Esophagus muscularis mucosa (tissue), 4 donors: ENCODE data around the gene RECK.

Source experiments
- EP300 ChIP-seq: sonication (generic); formaldehyde crosslinking; IDR thresholded peaks from one replicate; pipeline ENCODE4 v1.6.1; 2017; ENCODE audit warnings: antibody characterized with exemption
- POLR2A ChIP-seq: fragments of 450-650 bp; IDR thresholded peaks from one replicate; pipeline ENCODE4 v1.6.1; 2017; ENCODE audit warnings: antibody characterized with exemption, moderate library complexity, mild to moderate bottlenecking, low read depth
- TF ChIP-seq, protein P1 (sequence below), 3 experiments: fragments of 200-600 bp in 2 of 3; fragments of 450-650 bp in 1 of 3; sonication (generic) in 2 of 3; IDR thresholded peaks; one replicate each; pipeline ENCODE4 v1.5.1; 2017 to 2019; ENCODE audit warnings: antibody characterized with exemption in 3 of 3, mild to moderate bottlenecking in 2 of 3, moderate library complexity in 1 of 3

DNA sequence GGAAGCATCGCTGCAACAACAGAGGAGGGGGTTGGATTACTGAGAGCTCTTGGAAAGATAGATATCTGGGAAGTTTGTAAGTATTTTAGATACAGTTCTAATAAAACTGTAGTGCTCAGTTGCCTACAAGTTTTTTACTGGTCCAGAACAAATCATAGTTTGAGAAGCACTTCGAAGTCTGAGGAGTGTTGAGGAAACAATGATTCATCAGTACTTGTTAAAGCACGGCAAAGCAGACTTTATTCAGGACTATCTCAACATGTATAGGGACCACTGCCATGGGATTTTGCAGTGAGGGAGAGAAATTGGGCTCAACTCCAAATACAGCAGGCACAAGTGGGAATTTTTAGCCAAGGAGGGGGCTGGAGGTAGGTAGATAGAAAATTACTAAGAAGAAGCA lies 25.3 kb upstream of the RECK start:
- TF ChIP-seq, protein P1, sequence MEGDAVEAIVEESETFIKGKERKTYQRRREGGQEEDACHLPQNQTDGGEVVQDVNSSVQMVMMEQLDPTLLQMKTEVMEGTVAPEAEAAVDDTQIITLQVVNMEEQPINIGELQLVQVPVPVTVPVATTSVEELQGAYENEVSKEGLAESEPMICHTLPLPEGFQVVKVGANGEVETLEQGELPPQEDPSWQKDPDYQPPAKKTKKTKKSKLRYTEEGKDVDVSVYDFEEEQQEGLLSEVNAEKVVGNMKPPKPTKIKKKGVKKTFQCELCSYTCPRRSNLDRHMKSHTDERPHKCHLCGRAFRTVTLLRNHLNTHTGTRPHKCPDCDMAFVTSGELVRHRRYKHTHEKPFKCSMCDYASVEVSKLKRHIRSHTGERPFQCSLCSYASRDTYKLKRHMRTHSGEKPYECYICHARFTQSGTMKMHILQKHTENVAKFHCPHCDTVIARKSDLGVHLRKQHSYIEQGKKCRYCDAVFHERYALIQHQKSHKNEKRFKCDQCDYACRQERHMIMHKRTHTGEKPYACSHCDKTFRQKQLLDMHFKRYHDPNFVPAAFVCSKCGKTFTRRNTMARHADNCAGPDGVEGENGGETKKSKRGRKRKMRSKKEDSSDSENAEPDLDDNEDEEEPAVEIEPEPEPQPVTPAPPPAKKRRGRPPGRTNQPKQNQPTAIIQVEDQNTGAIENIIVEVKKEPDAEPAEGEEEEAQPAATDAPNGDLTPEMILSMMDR (IDR thresholded peaks at IDR 0.05) = no peak
- no peak for TF ChIP-seq EP300
- no peak for TF ChIP-seq POLR2A
